ENCODE data around the gene C9orf57. TPM values are rescaled to one million over a fixed set of nuclear protein-coding genes. Genes with fewer than 3 reads are reported as not detected.
"Not testable (repeated sequence)": the region's sequence is repeated elsewhere in the genome, so short reads cannot be mapped to it uniquely, and the experiment has no call there.

The C9orf57 gene
- total RNA-seq, 2 donors from 2014 or later, result not detected

DNA sequence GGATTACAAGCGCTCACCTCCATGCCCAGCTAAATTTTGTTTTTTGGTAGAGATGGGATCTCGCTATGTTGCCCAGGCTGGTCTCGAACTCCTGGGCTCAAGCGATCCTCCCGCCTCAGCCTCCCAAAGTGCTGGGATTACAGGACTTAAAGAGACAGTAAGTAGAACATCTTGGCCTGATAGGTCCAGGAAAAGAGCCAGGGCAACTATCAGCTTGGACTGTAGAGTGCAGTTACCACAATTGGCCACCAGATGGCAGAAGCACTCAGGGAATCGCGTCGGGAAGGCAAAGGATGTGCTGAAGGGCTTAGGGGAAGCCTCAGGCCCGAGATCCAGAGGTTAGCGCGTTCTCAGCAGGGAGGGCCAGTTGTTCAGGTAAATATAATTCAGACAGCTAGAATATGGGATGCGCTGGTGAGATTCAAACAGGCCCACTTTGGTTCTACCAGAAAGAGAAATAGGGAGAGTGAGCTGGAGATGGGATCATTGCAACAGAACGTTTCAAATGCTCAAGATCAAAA, 21.5 kb downstream of the C9orf57 start:
- ATAC-seq, result peak; percentile 74 to 75

DNA sequence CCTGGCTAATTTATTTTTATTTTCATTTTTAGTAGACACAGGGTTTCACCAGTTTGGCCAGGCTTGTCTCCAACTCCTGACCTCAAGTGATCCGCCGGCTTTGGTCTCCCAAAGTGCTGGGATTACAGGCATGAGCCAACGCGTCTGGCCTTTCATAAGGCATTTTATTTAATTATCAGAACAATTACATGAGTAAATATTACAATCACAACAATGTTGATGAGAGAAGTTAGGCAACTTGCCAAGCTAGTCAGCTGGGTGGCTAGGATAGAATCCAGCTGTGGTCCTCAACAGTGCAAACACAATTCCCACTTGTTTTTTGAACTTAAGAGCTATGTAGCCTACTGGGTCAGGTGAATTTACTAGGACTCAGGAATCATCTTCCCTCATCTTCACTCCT, 22.0 kb downstream of the C9orf57 start:
- Mint-ChIP-seq H3K27ac (no peak overlapping the region), H3K9me3 (no peaks in the 10 kb centered on the region), H3K36me3 (no peaks in the 10 kb centered on the region)
- no peak for ATAC-seq
- DNase-seq (ENCODE audit: low spot score in 2 of 2), result no peak

More for the DNA sequence above, 21.5 kb downstream of the C9orf57 start:
- Mint-ChIP-seq H3K27ac (no peak overlapping the region), H3K9me3 (no peaks in the 10 kb centered on the region), H3K36me3 (no peaks in the 10 kb centered on the region)
- peak; percentile 60 to 74 for DNase-seq (ENCODE audit: low spot score in 2 of 2)

DNA sequence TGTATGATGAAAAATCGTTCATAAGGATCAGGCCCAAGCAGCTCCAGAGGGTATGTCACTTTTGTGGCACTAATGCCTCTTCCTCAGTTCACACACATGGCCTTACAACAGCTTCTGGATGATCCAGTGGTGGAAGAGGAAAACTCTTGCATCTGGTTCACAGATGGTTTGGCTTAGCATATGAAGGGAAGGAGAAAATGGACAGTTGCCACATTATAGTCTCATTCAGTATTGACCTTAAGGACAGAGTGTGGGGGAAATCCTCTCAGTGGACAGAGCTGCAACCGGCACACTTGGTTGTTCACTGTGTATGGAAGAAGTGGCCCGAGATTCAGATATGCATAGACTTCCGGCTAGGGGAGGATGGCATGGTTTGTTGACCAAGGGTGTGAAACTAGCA, 22.8 kb downstream of the C9orf57 start:
- no peak for ATAC-seq
- DNase-seq (ENCODE audit: low spot score in 2 of 2), result no peak
- Mint-ChIP-seq H3K27ac (no peak overlapping the region), H3K36me3 (no peaks in the 10 kb centered on the region), H3K9me3 (no peaks in the 10 kb centered on the region)

DNA sequence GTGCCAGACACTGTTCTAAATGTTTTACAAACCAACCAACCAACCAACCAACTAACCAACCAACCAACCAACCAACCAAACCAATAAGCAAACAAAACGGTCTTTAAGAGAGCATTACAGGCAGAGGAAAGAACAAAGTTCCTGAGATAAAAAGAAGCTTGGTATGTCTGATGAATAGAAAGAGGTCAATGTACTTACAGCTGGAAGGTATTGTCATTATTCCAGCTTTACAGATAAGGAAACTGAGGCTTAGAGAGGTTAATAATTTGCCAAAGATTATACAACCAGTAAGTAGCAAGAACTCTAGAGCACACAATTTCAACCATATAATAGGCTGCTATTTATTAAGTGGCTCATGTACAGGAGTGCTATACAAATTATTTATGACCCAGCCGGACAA, 29.6 kb downstream of the C9orf57 start:
- Mint-ChIP-seq H3K36me3 (no peaks in the 10 kb centered on the region), H3K9me3 (no peaks in the 10 kb centered on the region), H3K27ac (no peak overlapping the region)
- DNase-seq (ENCODE audit: low spot score in 2 of 2), result no peak
- ATAC-seq, result no peak

DNA sequence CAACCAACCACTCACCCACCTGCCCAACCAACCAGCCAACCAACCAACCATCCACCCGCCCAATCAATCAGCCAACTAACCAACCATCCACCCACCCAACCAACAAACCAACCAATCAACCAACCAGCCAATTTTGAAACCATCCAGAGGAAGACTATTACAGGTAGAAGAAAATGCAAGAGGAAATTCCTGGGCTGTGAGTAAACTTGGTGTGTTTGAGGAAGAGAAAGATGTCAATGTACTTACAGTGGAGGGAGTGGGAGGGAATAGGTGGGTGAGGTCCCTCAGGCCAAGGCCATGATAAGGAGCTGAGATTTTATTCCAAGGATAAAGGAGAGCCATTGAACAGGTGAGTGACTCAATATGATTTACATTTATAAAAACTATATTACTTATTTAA, 30.4 kb downstream of the C9orf57 start:
- H3K9me3 Mint-ChIP-seq, result no peaks in the 10 kb centered on the region
- ATAC-seq (no peak), DNase-seq (ENCODE audit: low spot score in 2 of 2) (no peak)
- H3K36me3 Mint-ChIP-seq, result no peaks in the 10 kb centered on the region
- no peak overlapping the region for H3K27ac Mint-ChIP-seq

DNA sequence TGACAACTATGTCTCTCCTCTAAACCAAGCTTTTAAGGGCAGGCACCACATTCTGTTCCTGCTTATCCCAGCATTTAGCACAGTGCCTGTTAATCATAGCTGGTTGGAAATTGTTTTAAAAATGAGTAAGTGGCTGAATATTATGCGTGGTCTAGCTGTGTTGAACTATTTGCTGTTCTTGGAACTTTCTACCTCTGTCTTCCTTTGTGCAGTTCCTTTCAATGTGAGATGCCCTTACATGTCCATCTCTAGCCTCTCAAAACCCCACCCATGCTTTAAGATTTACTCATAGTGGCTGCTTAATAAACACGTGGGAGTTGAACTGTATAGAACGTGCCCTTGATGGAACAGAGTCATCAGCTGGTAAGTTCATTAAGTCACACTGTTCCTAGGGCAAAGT, 34.5 kb downstream of the C9orf57 start:
- H3K27ac Mint-ChIP-seq, result no peak overlapping the region
- no peaks in the 10 kb centered on the region for H3K36me3 Mint-ChIP-seq
- ATAC-seq, result no peak
- H3K9me3 Mint-ChIP-seq, result no peaks in the 10 kb centered on the region
- DNase-seq (ENCODE audit: low spot score in 2 of 2), result no peak

DNA sequence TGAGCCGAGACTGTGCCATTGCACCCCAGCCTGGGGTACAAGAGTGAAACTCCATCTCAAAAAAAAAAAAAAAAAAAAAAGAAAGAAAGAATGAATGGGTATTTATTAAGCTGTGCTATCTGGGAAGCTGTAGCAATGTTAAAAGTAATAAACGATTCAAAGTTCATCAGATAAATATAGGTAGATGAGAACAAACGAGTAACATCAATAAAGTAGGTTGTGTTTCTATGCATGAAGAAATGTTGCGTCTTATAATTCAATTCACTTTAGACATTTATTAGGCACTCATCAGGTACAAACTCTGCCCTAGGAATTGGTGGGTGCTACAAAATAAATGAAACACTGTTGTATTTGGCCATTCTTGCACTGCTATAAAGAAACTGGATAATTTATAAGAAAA, 36.8 kb downstream of the C9orf57 start:
- H3K27ac Mint-ChIP-seq, result no peak overlapping the region
- no peak for DNase-seq (ENCODE audit: low spot score in 2 of 2)
- no peak for ATAC-seq

DNA sequence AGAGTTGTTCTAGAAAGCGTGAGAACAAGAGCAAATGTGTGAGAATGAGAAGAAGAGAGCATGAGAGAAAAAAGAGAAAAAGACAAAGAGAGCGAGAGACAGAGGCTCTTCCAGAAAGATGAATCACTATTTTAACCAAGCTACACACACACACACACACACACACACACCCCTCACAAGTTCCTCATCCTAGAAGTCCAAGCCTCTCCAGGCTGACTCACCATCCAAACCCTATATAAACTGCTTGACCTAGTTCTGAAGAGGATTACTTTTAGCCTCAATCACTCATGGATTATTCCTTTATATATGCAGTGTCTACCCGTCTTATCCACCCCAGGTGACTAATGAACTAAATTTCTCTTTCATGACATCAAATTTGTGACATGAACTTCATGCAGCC, 37.6 kb downstream of the C9orf57 start:
- ATAC-seq, result no peak
- no peaks in the 10 kb centered on the region for H3K9me3 Mint-ChIP-seq
- H3K36me3 Mint-ChIP-seq, result no peaks in the 10 kb centered on the region
- no peak overlapping the region for H3K27ac Mint-ChIP-seq
- DNase-seq (ENCODE audit: low spot score in 2 of 2), result no peak

More for the DNA sequence above, 36.8 kb downstream of the C9orf57 start:
- no peaks in the 10 kb centered on the region for H3K9me3 Mint-ChIP-seq
- H3K36me3 Mint-ChIP-seq, result no peaks in the 10 kb centered on the region

DNA sequence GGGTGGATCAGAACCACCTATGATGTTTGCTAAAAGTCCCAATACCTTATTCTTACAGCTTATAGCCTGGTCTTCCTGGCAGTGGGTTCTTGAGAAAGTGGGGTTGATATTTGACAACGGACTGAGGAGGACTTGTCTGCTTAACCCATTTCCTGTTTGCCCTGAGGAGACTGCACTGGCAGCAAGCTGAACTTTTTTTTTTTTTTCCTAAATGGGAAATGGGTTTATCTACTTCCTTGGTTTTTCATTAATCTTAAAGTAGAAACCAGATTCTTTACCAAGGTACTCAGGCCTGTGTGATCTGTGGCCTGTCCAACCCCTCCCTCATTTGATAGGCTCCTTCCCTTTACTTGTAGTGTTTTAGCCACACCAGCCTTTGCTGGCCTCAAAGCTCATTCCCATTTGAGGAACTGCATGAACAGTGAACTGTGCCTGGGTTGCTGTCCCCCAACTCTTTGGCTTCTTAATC, 47.1 kb downstream of the C9orf57 start:
- H3K9me3 Mint-ChIP-seq, result no peaks in the 10 kb centered on the region
- peak overlapping the region in 1 of 2 donors; percentile 70 for H3K27ac Mint-ChIP-seq
- no peak for DNase-seq (ENCODE audit: low spot score in 2 of 2)
- peak in 1 of 2 donors; percentile 13 for ATAC-seq
- no peaks in the 10 kb centered on the region for H3K36me3 Mint-ChIP-seq

DNA sequence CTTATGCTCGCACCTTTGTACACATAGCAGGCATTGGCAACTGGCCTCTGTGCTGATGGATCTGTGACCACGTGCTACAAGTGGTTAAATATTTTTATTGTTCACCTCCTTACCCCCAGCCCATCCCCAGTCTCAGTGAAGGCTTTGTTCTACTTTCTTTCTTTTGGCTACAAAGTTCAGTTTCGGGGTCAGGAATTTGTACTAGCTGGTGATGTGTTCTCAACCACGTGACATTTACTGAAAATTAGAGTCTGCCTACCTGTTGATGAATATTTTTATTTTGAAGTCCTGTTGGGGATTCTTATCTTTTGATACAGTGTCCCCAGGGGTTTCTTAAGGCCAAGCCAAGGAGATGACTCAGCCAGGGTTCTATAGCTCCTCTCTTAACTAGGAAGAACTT, 47.8 kb downstream of the C9orf57 start:
- no peak for DNase-seq (ENCODE audit: low spot score in 2 of 2)
- H3K27ac Mint-ChIP-seq, result no peak overlapping the region
- ATAC-seq, result peak in 1 of 2 donors; percentile 49

DNA sequence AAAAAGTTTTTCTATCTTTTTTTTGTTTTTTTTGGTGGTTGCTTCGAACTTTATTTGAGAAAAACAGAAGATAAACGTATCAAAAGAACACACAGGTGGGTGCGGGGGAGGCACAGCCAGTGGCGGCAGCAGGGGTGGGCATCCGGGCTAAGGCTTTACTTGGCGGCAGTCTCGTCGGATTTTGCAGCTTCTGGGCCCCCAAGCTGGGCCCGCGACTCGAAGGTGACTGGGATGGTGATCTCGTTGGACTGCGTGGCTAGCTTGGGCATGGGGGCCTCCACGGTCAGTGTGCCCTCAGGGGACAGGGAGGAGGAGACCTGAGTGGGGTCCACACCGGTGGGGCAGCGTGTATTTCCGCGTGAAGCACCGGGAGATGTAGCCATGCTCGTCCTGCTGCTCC, 52.7 kb downstream of the C9orf57 start:
- not testable (repeated sequence) for ATAC-seq; H3K9me3 Mint-ChIP-seq; DNase-seq (ENCODE audit: low spot score in 2 of 2); H3K27ac Mint-ChIP-seq; H3K36me3 Mint-ChIP-seq

More for the DNA sequence above, 47.8 kb downstream of the C9orf57 start:
- Mint-ChIP-seq H3K9me3 (no peaks in the 10 kb centered on the region), H3K36me3 (no peaks in the 10 kb centered on the region)

DNA sequence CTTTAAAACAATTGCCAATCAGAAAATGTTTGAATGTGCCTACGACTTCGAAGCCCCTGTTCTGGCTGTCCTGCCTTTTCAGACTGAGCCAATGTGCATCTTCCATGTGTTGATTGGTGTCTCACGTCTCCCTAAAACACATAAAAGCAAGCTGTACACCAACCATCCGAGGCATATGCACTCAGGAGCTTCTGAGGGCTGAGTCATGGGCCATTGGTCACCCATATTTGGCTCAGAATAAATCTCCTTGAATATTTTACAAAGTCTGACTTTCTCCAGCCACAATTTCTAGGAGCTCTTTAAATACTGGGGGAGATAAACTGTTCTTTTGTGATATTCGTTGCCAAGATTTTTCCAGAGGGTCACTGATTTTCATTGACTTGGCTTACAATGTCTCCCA, 53.9 kb downstream of the C9orf57 start:
- H3K27ac Mint-ChIP-seq, result no peak overlapping the region
- DNase-seq (ENCODE audit: low spot score in 2 of 2), result no peak
- H3K9me3 Mint-ChIP-seq, result no peaks in the 10 kb centered on the region
- no peaks in the 10 kb centered on the region for H3K36me3 Mint-ChIP-seq
- ATAC-seq, result no peak

DNA sequence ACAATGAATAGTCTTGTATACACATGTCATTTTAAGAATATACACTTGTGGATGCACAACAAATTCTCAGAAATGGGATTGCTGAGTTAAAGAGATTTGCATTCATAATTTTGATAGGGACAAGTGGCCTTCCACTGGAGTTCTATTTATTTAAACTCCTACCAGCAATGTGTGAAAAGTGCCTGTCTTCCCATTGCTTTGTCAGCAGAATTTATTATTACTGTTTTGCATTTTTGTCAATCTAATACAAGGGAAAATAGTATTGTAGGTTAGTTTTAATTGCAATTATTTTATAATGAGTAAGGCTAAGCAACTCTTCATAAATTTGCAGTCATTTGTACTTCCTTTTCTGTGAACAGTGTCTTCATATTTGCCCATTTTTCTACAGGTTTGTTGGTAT, 55.0 kb downstream of the C9orf57 start:
- no peak for DNase-seq (ENCODE audit: low spot score in 2 of 2)
- no peak for ATAC-seq
- Mint-ChIP-seq H3K36me3 (no peaks in the 10 kb centered on the region), H3K9me3 (no peaks in the 10 kb centered on the region), H3K27ac (no peak overlapping the region)

Other genes starting within 250 kb of the C9orf57 start
- 10 to 100 TPM; 11.1 to 15.4 TPM for gene ABHD17B, start 149.4 kb downstream of the C9orf57 start, total RNA-seq
- gene C9orf85, start 149.0 kb downstream of the C9orf57 start, total RNA-seq, result 1 to 10 TPM; 9.5 to 10.0 TPM
- not detected for gene GDA, start 88.8 kb upstream of the C9orf57 start, total RNA-seq

Data from activated naive CD4-positive, alpha-beta T cell treated with anti-CD3 and anti-CD28 coated beads, Interleukin-2, amount 50 U/mL, for 72 hours (primary cell).